Right hindlimb (tissue), 1 donor: ENCODE data around the gene DENND2C.

Source experiments
- DNase-seq: peaks from one replicate; pipeline ENCODE4 v3.0.0-alpha.2; 2018

The DENND2C gene

DNA sequence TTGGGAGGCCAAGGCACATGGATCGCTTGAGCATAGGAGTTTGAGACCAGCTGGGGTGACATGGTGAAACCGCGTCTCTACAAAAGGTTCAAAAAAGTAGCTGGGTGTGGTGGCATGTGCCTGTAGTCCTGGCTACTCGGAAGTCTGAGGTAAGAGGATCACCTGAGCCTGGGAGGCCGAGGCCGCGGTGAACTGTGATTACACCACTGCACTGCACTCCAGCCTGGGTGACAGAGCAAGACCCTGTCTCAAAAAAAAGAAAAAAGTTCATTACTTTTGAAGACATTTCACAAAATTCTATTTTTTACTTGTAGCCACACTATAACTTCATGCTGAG lies 2.1 kb upstream of the DENND2C start:
- no peak for DNase-seq

DNA sequence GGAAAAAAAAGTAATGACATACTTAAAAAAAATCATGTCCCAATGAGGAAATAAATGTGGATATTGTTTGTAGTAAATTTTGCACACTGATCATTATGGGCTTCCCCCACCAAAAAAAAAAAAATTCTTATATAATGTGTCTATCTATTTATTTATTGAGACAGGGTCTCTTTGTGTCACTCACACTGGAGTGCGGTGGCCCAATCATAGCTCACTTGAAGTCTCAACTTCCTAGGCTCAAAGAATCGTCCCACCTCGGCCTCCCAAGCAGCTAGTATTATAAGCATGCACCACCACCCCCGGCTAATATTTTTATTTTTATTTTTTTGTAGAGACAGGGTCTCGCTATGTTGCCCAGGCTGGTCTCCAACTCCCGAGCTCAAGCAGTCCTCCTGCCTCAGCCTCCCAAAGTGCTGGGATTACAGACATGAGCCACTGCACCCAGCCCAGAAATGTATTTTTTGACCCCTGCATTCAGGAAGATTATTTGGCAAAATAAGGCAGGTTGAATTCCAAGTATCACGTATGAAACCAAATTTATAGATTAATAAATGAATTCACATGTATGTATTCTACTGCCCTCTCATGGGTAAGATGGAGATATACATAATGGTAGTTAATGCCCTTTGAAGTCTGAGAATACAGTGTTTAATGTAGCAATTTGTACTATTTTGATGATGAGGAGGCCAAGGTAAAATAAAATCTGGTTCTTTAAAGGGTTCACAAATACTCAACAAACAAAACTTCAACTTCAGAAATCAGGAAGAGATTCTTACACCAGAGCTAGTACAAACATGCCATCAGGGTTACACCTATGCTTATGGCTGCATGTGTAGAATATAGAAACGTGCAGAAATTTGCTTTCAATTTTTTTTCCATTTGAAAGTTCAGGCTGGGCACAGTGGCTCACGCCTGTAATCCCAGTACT lies 1.4 kb upstream of the DENND2C start:
- no peak for DNase-seq

- peak; percentile 96 for DNase-seq
Measured at GRCh38 chr1:114670083-114671010, 498 bp upstream of the DENND2C start.

DNA sequence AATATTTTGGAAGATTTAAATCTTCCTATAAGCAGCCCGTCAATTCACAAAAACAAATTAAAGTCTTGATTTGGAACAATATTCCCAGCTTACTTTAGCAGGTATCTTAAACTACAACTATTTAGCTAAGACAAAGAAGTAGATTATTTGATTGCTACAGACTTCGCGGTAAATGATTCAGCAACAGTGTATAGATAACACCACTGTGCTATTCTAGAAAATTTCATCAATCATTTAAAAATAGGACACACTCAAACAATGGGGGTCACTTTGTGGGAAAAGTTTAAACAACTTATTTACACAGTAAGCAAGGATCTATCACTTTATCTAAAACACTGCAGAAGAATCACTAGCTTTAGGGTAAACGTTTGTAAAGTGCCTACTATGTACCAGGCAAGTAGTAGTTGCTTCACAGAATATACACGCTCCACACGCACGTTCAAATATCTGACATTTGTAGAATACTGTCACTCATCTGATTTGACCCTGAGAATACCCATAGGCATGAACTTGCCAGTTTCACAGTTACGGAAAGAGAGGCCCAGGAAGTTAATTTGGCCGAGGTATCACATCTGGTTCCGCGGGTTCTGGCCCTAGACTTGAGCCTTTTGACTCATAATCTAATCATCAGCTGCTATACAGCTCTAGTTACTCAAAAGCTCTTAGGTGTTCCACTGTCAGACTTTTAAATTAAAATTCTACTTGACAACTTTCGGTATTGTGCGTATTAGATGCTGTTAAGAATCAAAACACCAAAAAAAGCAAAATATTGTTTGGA lies 876 bp downstream of the DENND2C start:
- DNase-seq = no peak

GRCh38 chr1:114668373-114668772 lies 1.5 kb downstream of the DENND2C start:
- no peak for DNase-seq

- DNase-seq = no peak
Measured at GRCh38 chr1:114666954-114667353, 2.9 kb downstream of the DENND2C start.

DNA sequence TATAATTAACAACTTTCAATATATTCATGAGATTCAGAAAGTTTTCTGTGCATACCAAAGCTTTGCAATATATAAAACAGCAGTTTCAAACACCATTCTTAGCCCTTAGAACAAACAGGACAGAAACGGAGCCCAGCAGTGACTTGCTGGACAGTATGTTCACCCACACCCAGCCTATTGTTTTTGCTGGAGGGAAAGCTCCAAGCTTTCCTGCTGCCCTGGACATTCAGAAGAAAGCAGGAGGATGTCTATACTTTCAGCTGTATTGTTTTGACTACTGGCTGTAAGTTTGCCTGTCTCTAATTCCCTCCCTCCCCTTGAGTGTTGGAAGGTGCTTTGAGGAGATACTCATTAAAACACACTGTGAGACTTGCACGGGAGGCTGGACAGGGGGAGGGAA lies 9.6 kb downstream of the DENND2C start:
- no peak for DNase-seq

DNA sequence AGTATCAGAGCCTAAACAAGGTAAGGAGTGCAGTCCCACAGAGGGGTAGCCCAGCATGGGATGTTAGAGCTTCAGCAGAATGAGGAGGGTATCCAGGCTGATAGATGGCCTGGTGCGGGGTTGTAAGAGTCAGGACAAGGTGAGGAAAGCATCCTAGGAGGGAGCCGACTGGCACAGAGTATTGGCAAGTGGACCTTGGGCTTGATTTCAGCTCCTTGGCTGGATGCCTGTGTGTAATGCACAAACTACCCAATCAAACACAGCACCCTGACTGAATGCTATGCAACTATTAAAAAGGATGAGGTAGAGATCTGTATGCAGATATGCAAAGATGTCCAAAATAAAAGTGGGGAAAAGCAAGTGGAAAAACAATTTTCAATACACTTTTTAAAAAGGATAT lies 18.0 kb downstream of the DENND2C start:
- DNase-seq = no peak

- no peak for DNase-seq
Measured at GRCh38 chr1:114648503-114648902, 21.3 kb downstream of the DENND2C start.

- no peak for DNase-seq
Measured at GRCh38 chr1:114641377-114641776, 28.5 kb downstream of the DENND2C start.

DNA sequence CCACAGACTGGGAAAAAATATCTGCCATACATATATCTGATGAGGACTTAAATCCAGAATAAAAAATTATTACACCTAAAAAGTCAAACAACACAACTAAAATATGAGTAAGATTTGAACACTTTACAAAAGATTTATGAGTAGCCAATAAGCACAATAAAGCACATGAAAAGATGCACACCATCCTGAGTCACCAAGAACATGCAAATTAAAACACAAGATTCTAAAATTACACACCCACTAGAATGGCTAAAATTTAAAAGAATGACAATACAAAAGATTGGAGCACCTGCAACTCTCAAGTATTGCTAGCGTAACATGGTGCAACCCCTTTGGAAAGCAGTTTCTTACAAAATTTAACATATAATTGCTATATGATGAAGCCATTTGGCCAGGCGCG lies 30.9 kb downstream of the DENND2C start:
- DNase-seq = no peak

- DNase-seq = no peak
Measured at GRCh38 chr1:114632427-114632826, 37.4 kb downstream of the DENND2C start.

DNA sequence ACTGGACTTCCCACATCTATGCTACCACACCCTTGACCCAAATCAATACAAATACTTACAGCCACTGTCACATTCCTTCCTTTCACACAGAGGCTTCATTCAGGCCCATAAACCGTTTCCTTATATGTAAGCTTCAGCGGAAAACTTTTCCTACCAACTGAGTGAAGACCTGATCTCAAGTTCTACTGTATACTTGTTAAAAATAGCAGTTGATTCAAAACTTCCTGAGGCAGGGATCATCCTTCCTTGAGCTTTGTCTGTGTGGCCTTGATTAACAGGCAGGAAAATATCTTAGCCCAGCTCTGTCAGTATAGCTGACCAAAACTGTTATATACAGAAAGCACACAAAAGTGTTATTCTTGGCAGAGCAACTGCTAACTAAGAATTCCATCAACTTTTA lies 42.7 kb downstream of the DENND2C start:
- no peak for DNase-seq

GRCh38 chr1:114623364-114623763 lies 46.5 kb downstream of the DENND2C start:
- no peak for DNase-seq

DNA sequence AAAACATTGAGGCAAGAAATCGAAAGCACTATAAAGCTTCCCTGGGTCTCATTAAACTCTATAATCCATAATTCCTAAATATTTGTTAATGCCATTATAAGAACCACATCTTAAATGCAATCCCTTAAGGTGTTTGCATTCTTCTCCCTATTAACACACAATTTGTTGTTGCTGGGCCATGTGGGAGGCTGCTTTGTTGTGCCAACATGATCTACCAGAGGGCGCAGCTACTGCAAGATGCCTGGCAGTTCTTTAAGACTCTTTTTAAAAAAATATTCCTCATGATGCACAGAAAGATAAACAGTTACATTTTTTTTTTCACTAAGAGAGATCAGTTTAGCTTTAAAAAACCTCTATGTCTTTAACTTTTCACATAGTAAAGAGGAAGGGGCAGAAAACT lies 49.4 kb downstream of the DENND2C start:
- DNase-seq = no peak

DNA sequence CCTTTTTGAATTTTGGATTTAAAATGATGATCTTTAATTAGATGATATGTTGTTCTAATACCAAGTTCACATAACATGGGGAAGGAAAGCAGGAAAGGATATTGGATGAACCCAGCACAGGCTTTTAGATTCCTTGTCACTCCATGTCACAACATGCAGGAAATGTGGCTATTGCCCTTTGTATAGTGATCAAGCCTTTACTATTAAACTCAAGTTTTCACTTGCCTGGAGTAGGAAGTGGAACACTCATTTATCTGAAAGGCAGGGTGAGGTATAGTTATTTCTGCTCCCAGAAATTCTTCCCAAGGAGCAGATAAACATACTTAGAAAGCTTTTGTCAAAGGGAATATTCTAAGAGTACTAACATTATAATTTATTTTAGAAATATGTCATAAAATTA lies 51.2 kb downstream of the DENND2C start:
- no peak for DNase-seq

GRCh38 chr1:114610546-114611245 lies 59.2 kb downstream of the DENND2C start:
- no peak for DNase-seq

- no peak for DNase-seq
Measured at GRCh38 chr1:114609826-114610225, 60.0 kb downstream of the DENND2C start.

DNA sequence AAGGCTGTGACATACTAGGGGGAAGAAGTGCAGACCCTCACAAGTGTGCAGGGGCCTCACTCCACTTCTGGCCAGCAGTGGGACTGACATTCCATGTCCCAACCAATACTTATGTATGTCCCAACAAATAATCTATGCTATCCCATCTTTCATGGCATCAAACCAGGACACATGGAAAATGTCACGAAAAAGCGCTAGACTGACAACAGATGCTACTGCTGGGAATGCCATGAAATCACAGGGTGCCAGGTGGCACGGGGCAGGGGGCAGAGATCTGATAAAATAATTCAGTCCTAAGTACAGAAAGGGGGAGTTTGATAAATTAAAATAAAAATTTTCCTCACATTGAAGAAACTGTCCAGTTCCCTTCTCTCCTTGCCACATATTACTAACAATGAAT lies 60.8 kb downstream of the DENND2C start:
- no peak for DNase-seq

- DNase-seq = no peak
Measured at GRCh38 chr1:114607223-114607622, 62.6 kb downstream of the DENND2C start.

GRCh38 chr1:114597949-114598348 lies 71.9 kb downstream of the DENND2C start:
- DNase-seq = no peak

- DNase-seq = no peak
Measured at GRCh38 chr1:114595602-114596001, 74.2 kb downstream of the DENND2C start.
